ENCODE measurements around the gene NSUN3. TPM values are rescaled to one million over a fixed set of nuclear protein-coding genes. Genes with fewer than 3 reads are reported as not detected.
A peak's percentile ranks its signal among the peaks of the same experiment; 100 is the strongest.

Gene NSUN3
- total and polyA plus RNA-seq, 5 donors from 2014 or later: 9.8 to 26.2 (median 12.0) TPM

GRCh38 chr3:94063496-94064119 is 747 bp downstream of the NSUN3 start:
- Mint-ChIP-seq H3K27me3 (no peaks in the 10 kb centered on the region), H3K4me1 (peaks cover 40 to 71% (median 59%) of the 10 kb centered on the region in 4 donors), H3K27ac (peak overlapping the region; percentile 99 to 100 (median 100)), H3K36me3 (peaks cover 50% of the 10 kb centered on the region), H3K4me3 (peak overlapping the region; percentile 96 to 99 (median 99)), H3K9me3 (no peaks in the 10 kb centered on the region)
- Histone ChIP-seq H3K36me3 (ENCODE audit: control insufficient read depth, insufficient read depth, low read length) (peaks cover 6% of the 10 kb centered on the region), H3K9me3 (ENCODE audit: control insufficient read depth in 2 of 2, low read length in 2 of 2) (no peaks in the 10 kb centered on the region), H3K27ac (ENCODE audit: insufficient read depth, low read length, poor library complexity, severe bottlenecking) (peak overlapping the region; percentile 97), H3K4me3 (ENCODE audit: low read depth, low read length) (peak overlapping the region; percentile 96), H3K27me3 (ENCODE audit: control insufficient read depth, insufficient read depth, low read length) (no peaks in the 10 kb centered on the region), H3K4me1 (ENCODE audit: control insufficient read depth, insufficient read depth, low read length, poor library complexity, severe bottlenecking) (peaks cover 43% of the 10 kb centered on the region)
- DNase-seq (peak in 1 of 3 donors; percentile 41), ATAC-seq (ENCODE audit: low read depth in 2 of 2) (no peak)

- Mint-ChIP-seq H3K27me3 (no peaks in the 10 kb centered on the region), H3K4me1 (peaks cover 43 to 76% (median 66%) of the 10 kb centered on the region in 4 donors), H3K9me3 (no peaks in the 10 kb centered on the region), H3K27ac (peak overlapping the region; percentile 99 to 100 (median 100)), H3K36me3 (peaks cover 43% of the 10 kb centered on the region), H3K4me3 (peak overlapping the region; percentile 96 to 99 (median 99))
- Histone ChIP-seq H3K9me3 (ENCODE audit: control insufficient read depth in 2 of 2, low read length in 2 of 2) (no peaks in the 10 kb centered on the region), H3K4me3 (ENCODE audit: low read depth, low read length) (peak overlapping the region; percentile 96), H3K36me3 (ENCODE audit: control insufficient read depth, insufficient read depth, low read length) (peaks cover 6% of the 10 kb centered on the region), H3K27ac (ENCODE audit: insufficient read depth, low read length, poor library complexity, severe bottlenecking) (peak overlapping the region; percentile 97), H3K27me3 (ENCODE audit: control insufficient read depth, insufficient read depth, low read length) (no peaks in the 10 kb centered on the region), H3K4me1 (ENCODE audit: control insufficient read depth, insufficient read depth, low read length, poor library complexity, severe bottlenecking) (peaks cover 43% of the 10 kb centered on the region)
- no peak for ATAC-seq (ENCODE audit: low read depth in 2 of 2)
- no peak for DNase-seq
Observed at GRCh38 chr3:94064243-94064860, 1.5 kb downstream of the NSUN3 start.

- no peaks in the 10 kb centered on the region for H3K27me3 ChIP-seq (ENCODE audit: control insufficient read depth, insufficient read depth, low read length)
- H3K4me3 ChIP-seq (ENCODE audit: low read depth, low read length): peak overlapping the region; percentile 96
- H3K9me3 Mint-ChIP-seq: no peaks in the 10 kb centered on the region
- no peaks in the 10 kb centered on the region for H3K9me3 ChIP-seq (ENCODE audit: control insufficient read depth in 2 of 2, low read length in 2 of 2)
- H3K4me1 Mint-ChIP-seq: peaks cover 43 to 76% (median 68%) of the 10 kb centered on the region in 4 donors
- no peak for DNase-seq
- H3K36me3 ChIP-seq (ENCODE audit: control insufficient read depth, insufficient read depth, low read length): peaks cover 6% of the 10 kb centered on the region
- H3K4me3 Mint-ChIP-seq: peak overlapping the region; percentile 40 to 99 (median 58)
- H3K27ac Mint-ChIP-seq: peak overlapping the region in 2 of 3 donors; percentile 6 to 100
- H3K4me1 ChIP-seq (ENCODE audit: control insufficient read depth, insufficient read depth, low read length, poor library complexity, severe bottlenecking): peaks cover 43% of the 10 kb centered on the region
- ATAC-seq (ENCODE audit: low read depth in 2 of 2): no peak
- H3K36me3 Mint-ChIP-seq: peaks cover 45% of the 10 kb centered on the region
- no peaks in the 10 kb centered on the region for H3K27me3 Mint-ChIP-seq
- no peak overlapping the region for H3K27ac ChIP-seq (ENCODE audit: insufficient read depth, low read length, poor library complexity, severe bottlenecking)
Observed at GRCh38 chr3:94065122-94065521, 2.3 kb downstream of the NSUN3 start.

GRCh38 chr3:94065819-94066480 is 3.1 kb downstream of the NSUN3 start:
- peaks cover 43% of the 10 kb centered on the region for H3K4me1 ChIP-seq (ENCODE audit: control insufficient read depth, insufficient read depth, low read length, poor library complexity, severe bottlenecking)
- no peaks in the 10 kb centered on the region for H3K9me3 ChIP-seq (ENCODE audit: control insufficient read depth in 2 of 2, low read length in 2 of 2)
- DNase-seq: no peak
- peak overlapping the region in 3 of 4 donors; percentile 42 to 99 (median 73) for H3K4me3 Mint-ChIP-seq
- peaks cover 43 to 70% (median 66%) of the 10 kb centered on the region in 4 donors for H3K4me1 Mint-ChIP-seq
- H3K27me3 Mint-ChIP-seq: no peaks in the 10 kb centered on the region
- H3K9me3 Mint-ChIP-seq: no peaks in the 10 kb centered on the region
- H3K36me3 ChIP-seq (ENCODE audit: control insufficient read depth, insufficient read depth, low read length): peaks cover 6% of the 10 kb centered on the region
- ATAC-seq (ENCODE audit: low read depth in 2 of 2): no peak
- peak overlapping the region; percentile 96 for H3K4me3 ChIP-seq (ENCODE audit: low read depth, low read length)
- no peaks in the 10 kb centered on the region for H3K27me3 ChIP-seq (ENCODE audit: control insufficient read depth, insufficient read depth, low read length)
- peak overlapping the region in 2 of 3 donors; percentile 11 to 52 for H3K27ac Mint-ChIP-seq
- no peak overlapping the region for H3K27ac ChIP-seq (ENCODE audit: insufficient read depth, low read length, poor library complexity, severe bottlenecking)
- peaks cover 39% of the 10 kb centered on the region for H3K36me3 Mint-ChIP-seq

- Mint-ChIP-seq H3K4me1 (peaks cover 51 to 78% (median 69%) of the 10 kb centered on the region in 4 donors), H3K4me3 (peak overlapping the region in 3 of 4 donors; percentile 42 to 73 (median 46)), H3K27ac (peak overlapping the region in 2 of 3 donors; percentile 11 to 52), H3K36me3 (peaks cover 42% of the 10 kb centered on the region), H3K9me3 (no peaks in the 10 kb centered on the region), H3K27me3 (no peaks in the 10 kb centered on the region)
- DNase-seq (no peak), ATAC-seq (ENCODE audit: low read depth in 2 of 2) (no peak)
- Histone ChIP-seq H3K4me3 (ENCODE audit: low read depth, low read length) (peak overlapping the region; percentile 96), H3K27ac (ENCODE audit: insufficient read depth, low read length, poor library complexity, severe bottlenecking) (no peak overlapping the region), H3K9me3 (ENCODE audit: control insufficient read depth in 2 of 2, low read length in 2 of 2) (no peaks in the 10 kb centered on the region), H3K4me1 (ENCODE audit: control insufficient read depth, insufficient read depth, low read length, poor library complexity, severe bottlenecking) (peaks cover 38% of the 10 kb centered on the region), H3K36me3 (ENCODE audit: control insufficient read depth, insufficient read depth, low read length) (peaks cover 6% of the 10 kb centered on the region), H3K27me3 (ENCODE audit: control insufficient read depth, insufficient read depth, low read length) (no peaks in the 10 kb centered on the region)
Observed at GRCh38 chr3:94066506-94067500, 3.9 kb downstream of the NSUN3 start.

- peaks cover 48% of the 10 kb centered on the region for H3K36me3 Mint-ChIP-seq
- H3K27me3 Mint-ChIP-seq: no peaks in the 10 kb centered on the region
- H3K27ac Mint-ChIP-seq: peak overlapping the region in 1 of 3 donors; percentile 38
- Histone ChIP-seq H3K27me3 (ENCODE audit: control insufficient read depth, insufficient read depth, low read length) (no peaks in the 10 kb centered on the region), H3K27ac (ENCODE audit: insufficient read depth, low read length, poor library complexity, severe bottlenecking) (no peak overlapping the region), H3K36me3 (ENCODE audit: control insufficient read depth, insufficient read depth, low read length) (peaks cover 12% of the 10 kb centered on the region), H3K9me3 (ENCODE audit: control insufficient read depth in 2 of 2, low read length in 2 of 2) (no peaks in the 10 kb centered on the region), H3K4me3 (ENCODE audit: low read depth, low read length) (no peak overlapping the region), H3K4me1 (ENCODE audit: control insufficient read depth, insufficient read depth, low read length, poor library complexity, severe bottlenecking) (peaks cover 25% of the 10 kb centered on the region)
- DNase-seq: peak in 2 of 3 donors; percentile 30 to 38
- H3K4me3 Mint-ChIP-seq: peak overlapping the region in 2 of 4 donors; percentile 29 to 66
- no peak for ATAC-seq (ENCODE audit: low read depth in 2 of 2)
- peaks cover 0 to 1% (median 0%) of the 10 kb centered on the region in 7 donors for H3K9me3 Mint-ChIP-seq
- H3K4me1 Mint-ChIP-seq: peaks cover 52 to 81% (median 71%) of the 10 kb centered on the region in 4 donors
Observed at GRCh38 chr3:94069194-94069813, 6.4 kb downstream of the NSUN3 start.
